COLO668 (cell line): ENCODE results near the gene NSD1.

Experiments used
- DNase-seq: peaks from one replicate; lab custom pipeline; 2025; ENCODE audit not compliant: unreplicated experiment; lab: John Stamatoyannopoulos, UW

NSD1 gene, protein sequence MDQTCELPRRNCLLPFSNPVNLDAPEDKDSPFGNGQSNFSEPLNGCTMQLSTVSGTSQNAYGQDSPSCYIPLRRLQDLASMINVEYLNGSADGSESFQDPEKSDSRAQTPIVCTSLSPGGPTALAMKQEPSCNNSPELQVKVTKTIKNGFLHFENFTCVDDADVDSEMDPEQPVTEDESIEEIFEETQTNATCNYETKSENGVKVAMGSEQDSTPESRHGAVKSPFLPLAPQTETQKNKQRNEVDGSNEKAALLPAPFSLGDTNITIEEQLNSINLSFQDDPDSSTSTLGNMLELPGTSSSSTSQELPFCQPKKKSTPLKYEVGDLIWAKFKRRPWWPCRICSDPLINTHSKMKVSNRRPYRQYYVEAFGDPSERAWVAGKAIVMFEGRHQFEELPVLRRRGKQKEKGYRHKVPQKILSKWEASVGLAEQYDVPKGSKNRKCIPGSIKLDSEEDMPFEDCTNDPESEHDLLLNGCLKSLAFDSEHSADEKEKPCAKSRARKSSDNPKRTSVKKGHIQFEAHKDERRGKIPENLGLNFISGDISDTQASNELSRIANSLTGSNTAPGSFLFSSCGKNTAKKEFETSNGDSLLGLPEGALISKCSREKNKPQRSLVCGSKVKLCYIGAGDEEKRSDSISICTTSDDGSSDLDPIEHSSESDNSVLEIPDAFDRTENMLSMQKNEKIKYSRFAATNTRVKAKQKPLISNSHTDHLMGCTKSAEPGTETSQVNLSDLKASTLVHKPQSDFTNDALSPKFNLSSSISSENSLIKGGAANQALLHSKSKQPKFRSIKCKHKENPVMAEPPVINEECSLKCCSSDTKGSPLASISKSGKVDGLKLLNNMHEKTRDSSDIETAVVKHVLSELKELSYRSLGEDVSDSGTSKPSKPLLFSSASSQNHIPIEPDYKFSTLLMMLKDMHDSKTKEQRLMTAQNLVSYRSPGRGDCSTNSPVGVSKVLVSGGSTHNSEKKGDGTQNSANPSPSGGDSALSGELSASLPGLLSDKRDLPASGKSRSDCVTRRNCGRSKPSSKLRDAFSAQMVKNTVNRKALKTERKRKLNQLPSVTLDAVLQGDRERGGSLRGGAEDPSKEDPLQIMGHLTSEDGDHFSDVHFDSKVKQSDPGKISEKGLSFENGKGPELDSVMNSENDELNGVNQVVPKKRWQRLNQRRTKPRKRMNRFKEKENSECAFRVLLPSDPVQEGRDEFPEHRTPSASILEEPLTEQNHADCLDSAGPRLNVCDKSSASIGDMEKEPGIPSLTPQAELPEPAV (N-terminal part only)

GRCh38 chr5:177133096-177133852 is at the start of gene NSD1:
NSD1 (plus strand) TSS chr5:177133773; CDS start chr5:177135104, 1,331 bp downstream.
- DNase-seq = peak; percentile 84

- DNase-seq = no peak
Measured at GRCh38 chr5:177084175-177084574, 49.4 kb upstream of the NSD1 start.

DNA sequence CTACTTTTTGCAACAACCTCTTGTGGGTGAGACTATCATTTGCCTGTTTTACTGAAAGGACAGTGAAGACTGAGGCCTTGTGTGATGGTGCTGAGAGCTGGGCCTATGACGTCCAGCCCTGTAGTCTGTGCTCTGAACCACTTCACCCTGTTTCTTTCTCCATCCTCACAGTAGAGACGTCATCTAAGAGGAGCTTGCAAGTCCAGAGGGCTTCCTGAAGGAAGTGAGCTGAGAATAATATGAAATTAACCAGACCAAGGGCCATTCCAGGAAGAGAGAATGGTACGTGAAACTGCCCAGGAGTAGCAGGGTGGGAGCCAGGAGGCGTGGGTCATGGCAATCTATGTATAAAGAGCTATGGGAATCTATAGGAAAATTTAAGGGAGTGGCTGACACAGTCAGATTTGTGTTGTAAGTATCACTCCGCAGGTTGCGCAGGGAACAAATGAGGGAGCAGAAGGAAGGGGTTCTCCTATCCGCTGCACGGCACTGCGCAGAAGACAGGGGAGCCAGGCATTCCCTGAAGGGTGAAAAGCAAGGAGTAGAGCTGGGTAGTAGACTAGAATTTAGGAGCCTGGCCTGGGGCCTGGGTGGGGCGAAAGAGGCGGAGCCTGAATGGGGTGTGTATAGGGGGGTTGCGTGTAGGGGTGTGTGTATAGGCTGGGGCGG is 47.5 kb upstream of the NSD1 start:
- no peak for DNase-seq

- DNase-seq = peak; percentile 84
Measured at GRCh38 chr5:177086654-177087397, 46.7 kb upstream of the NSD1 start, which contains the start of gene FGFR4. FGFR4 (plus strand) TSS chr5:177086915; CDS start chr5:177089603, 2,688 bp downstream.

GRCh38 chr5:177087398-177088005 is 46.1 kb upstream of the NSD1 start:
- DNase-seq = no peak

GRCh38 chr5:177089127-177089526 is 44.4 kb upstream of the NSD1 start:
- no peak for DNase-seq

GRCh38 chr5:177089825-177090641 is 43.5 kb upstream of the NSD1 start:
- no peak for DNase-seq

DNA sequence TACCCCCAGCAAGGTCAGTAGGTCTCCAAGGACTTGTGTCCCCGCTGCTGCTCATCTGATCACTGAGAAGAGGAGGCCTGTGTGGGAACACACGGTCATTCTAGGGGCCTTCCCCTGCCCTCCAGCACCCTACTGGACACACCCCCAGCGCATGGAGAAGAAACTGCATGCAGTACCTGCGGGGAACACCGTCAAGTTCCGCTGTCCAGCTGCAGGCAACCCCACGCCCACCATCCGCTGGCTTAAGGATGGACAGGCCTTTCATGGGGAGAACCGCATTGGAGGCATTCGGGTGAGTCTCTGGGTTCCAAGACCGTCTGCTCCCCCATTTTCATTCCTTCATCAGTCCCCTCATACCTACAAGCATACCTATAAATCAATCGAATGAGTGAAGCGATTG is 42.8 kb upstream of the NSD1 start:
- no peak for DNase-seq

- DNase-seq = no peak
Measured at GRCh38 chr5:177091232-177091631, 42.3 kb upstream of the NSD1 start.

GRCh38 chr5:177092178-177093081 is 41.1 kb upstream of the NSD1 start:
- DNase-seq = no peak

DNA sequence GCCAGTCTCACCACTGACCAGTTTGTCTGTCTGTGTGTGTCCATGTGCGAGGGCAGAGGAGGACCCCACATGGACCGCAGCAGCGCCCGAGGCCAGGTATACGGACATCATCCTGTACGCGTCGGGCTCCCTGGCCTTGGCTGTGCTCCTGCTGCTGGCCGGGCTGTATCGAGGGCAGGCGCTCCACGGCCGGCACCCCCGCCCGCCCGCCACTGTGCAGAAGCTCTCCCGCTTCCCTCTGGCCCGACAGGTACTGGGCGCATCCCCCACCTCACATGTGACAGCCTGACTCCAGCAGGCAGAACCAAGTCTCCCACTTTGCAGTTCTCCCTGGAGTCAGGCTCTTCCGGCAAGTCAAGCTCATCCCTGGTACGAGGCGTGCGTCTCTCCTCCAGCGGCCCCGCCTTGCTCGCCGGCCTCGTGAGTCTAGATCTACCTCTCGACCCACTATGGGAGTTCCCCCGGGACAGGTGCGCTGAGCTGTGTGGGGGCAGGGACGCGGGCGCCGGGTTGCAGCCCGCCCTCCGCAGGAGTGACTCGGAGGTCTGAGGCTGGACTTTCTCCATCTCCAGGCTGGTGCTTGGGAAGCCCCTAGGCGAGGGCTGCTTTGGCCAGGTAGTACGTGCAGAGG is 40.4 kb upstream of the NSD1 start:
- DNase-seq = no peak

DNA sequence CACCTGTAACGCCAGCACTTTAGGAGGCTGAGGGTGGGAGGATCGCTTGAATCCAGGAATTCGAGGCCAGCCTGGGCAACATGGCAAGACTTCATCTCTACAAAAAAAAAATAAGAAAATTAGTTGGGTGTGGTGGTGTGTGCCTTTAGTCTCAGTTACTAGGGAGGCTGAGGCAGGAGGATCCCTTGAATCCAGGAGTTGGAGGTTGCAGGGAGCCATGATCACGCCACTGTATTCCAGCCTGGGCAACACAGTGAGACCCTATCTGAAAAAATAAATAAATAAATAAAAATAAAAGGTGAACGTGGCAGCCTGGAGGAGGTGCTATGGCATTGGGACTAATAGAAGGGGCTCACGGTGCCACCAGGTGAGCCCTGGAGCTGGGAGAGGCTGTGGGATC is 39.8 kb upstream of the NSD1 start:
- DNase-seq = no peak

DNA sequence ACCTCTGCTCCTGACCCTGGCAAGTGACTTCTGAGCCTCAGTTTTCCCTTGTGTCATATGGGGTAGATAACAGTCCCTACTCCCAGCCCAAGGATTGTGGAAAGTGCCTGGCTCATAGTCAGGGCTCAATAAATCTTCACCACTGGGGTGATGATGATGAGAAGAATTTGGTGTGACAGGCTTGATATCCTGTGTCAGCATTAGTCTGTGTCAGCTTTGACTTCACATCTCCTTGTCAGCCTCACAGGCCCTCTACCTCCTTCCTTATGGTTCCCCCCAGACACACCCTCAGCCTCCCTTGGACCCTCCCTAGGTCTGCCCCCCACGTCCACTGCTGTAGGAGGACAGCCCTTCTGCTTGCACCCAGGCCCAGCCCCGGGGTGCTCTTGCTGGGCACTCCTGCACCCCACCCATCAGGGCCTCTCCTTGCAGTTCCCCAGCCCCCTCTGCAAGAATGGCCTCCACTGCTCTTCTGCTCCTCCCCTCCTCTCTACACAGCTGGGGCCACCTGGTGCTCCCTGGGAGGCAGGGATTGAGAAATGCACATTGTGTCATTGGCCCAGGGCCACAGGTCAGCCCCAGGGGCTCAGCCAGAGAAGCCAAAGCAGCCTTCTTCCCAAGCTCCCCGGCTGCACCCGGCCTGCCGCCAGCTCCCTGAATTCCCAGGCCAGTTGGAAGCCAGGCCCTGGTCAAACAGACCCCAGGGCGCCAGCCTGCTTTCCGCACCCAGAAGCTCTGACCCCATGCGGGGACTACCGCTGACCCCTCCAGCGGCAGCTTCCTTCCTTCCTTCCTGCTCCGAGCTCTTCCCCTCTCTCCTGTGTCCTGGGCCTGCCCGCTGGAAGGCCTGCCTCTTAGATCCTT is 39.1 kb upstream of the NSD1 start:
- no peak for DNase-seq

GRCh38 chr5:177095088-177095669 is 38.4 kb upstream of the NSD1 start:
- DNase-seq = no peak
